Ascending aorta (tissue), 2 donors: ENCODE measurements around the gene ZNF804B. TPM values are rescaled to one million over a fixed set of nuclear protein-coding genes. Genes with fewer than 3 reads are reported as not detected.

Experiments
- DNase-seq, 2 donors: peaks; one replicate each; pipeline ENCODE4 v3.0.0-alpha.2; 2019; ENCODE audit warnings: low spot score in 2 of 2
- H3K27ac ChIP-seq, 2 donors: fragments of 200-600 bp; sonication (generic); one replicate each; pipeline ENCODE4 v1.5.1; 2016 to 2017; ENCODE audit warnings: mild to moderate bottlenecking in 1 of 2
- H3K27me3 ChIP-seq: fragments of 200-600 bp; sonication (generic); one replicate; pipeline ENCODE4 v1.5.1; 2017
- H3K36me3 ChIP-seq, 2 donors: fragments of 200-600 bp; sonication (generic); one replicate each; pipeline ENCODE4 v1.5.1; 2016
- H3K4me1 ChIP-seq, 2 donors: fragments of 200-600 bp; sonication (generic); one replicate each; pipeline ENCODE4 v1.5.1; 2016 to 2017; ENCODE audit warnings: mild to moderate bottlenecking in 1 of 2
- H3K4me3 ChIP-seq, 2 donors: fragments of 200-600 bp; sonication (generic); one replicate each; pipeline ENCODE4 v1.5.1; 2016 to 2017; ENCODE audit warnings: mild to moderate bottlenecking in 1 of 2
- H3K9me3 ChIP-seq, 2 donors: fragments of 200-600 bp; sonication (generic); one replicate each; pipeline ENCODE4 v1.5.1; 2016
- intact Hi-C: fragments of 100-400 bp; cut with DNase I; formaldehyde crosslinking; loops from one replicate; pipeline ENCODE4 v1.15.1; 2023
- total RNA-seq: library from RNA; depleted of rRNA; stranded (reverse); fragments of >200 nt; gene quantifications from one replicate; pipeline ENCODE4 v1.1.0, GENCODE V29; 2016
- TF ChIP-seq, protein P1 (sequence below), 3 experiments: fragments of 200-600 bp in 2 of 3; fragments of 450-650 bp in 1 of 3; sonication (generic) in 2 of 3; IDR thresholded peaks; one replicate each; pipeline ENCODE4 v1.5.1; 2016 to 2019; ENCODE audit warnings: antibody characterized with exemption in 3 of 3, mild to moderate bottlenecking in 1 of 3, moderate library complexity in 1 of 3

ZNF804B gene
- total RNA-seq, 1 donor from 2014 or later: not detected

DNA sequence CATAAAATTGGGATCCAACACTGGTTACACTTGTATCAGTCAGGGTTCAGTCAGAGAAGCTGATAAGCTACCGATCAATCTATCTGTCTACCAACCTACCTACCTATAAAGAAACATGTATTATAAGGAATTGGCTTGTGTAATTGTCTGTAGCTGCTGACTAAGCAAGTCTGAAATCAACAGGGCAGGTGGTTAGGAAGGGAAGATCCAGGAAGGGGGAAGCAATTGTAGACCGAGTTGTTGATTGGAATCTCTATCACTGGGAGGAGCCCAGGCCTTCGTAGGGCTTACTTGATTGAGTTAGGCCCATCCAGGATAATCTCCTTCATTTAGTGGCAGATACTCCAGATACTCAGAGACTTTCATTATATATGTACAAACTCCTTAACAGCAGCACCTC is 307.5 kb downstream of the ZNF804B start:
- intact Hi-C loops: no loop called here
- H3K9me3 ChIP-seq: no peaks in the 10 kb centered on the region
- H3K4me1 ChIP-seq: no peaks in the 10 kb centered on the region
- DNase-seq: no peak
- H3K27me3 ChIP-seq: no peaks in the 10 kb centered on the region
- TF ChIP-seq, protein P1, sequence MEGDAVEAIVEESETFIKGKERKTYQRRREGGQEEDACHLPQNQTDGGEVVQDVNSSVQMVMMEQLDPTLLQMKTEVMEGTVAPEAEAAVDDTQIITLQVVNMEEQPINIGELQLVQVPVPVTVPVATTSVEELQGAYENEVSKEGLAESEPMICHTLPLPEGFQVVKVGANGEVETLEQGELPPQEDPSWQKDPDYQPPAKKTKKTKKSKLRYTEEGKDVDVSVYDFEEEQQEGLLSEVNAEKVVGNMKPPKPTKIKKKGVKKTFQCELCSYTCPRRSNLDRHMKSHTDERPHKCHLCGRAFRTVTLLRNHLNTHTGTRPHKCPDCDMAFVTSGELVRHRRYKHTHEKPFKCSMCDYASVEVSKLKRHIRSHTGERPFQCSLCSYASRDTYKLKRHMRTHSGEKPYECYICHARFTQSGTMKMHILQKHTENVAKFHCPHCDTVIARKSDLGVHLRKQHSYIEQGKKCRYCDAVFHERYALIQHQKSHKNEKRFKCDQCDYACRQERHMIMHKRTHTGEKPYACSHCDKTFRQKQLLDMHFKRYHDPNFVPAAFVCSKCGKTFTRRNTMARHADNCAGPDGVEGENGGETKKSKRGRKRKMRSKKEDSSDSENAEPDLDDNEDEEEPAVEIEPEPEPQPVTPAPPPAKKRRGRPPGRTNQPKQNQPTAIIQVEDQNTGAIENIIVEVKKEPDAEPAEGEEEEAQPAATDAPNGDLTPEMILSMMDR (IDR thresholded peaks at IDR 0.05): no peak
- no peak overlapping the region for H3K27ac ChIP-seq
- no peak overlapping the region for H3K4me3 ChIP-seq
- no peaks in the 10 kb centered on the region for H3K36me3 ChIP-seq

DNA sequence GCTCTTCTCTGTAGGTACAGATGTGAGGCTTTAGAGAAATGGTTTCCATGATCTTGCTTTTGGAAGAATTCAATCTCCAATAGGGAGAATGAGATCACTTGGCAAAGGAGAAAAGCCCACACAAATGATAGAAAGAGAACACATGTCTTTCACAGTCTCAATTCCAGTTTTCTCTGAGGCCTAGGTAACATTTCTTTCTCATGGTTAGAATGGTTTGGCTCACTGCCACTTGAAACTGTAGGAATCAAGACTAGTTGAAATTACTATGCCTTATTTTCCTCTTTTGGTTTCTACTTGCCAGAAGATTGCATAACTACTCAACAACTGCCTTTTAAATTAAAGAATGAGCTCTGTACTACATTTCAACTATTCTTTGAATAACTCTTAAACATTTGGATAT is 312.6 kb downstream of the ZNF804B start:
- Histone ChIP-seq H3K27me3 (no peaks in the 10 kb centered on the region), H3K27ac (no peak overlapping the region), H3K4me1 (no peaks in the 10 kb centered on the region), H3K36me3 (no peaks in the 10 kb centered on the region), H3K9me3 (no peaks in the 10 kb centered on the region), H3K4me3 (no peak overlapping the region)
- intact Hi-C loops: no loop called here
- DNase-seq: no peak
- TF ChIP-seq, protein P1 (IDR thresholded peaks at IDR 0.05): no peak

DNA sequence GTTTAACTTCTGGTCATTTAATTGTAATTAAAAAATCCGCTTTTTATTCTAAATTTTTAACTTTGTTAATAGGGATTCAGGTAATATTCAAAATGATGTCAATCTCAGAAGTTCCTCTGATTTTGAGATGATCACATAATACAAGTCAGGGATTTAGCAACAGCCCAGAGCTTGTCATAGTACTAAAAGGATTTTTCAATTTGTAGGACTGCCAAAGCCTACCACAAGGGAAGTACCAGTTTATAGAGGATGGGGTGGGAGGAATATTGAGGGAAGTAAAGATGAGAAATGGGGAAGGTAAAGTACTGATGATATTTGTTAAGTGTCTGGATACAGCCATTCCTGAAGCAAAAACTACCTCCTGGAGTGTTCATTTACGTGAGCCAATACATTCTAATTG is 314.3 kb downstream of the ZNF804B start:
- no peak for DNase-seq
- intact Hi-C loops: no loop called here
- H3K9me3 ChIP-seq: no peaks in the 10 kb centered on the region
- H3K27me3 ChIP-seq: no peaks in the 10 kb centered on the region
- TF ChIP-seq, protein P1 (IDR thresholded peaks at IDR 0.05): no peak
- H3K27ac ChIP-seq: no peak overlapping the region
- no peaks in the 10 kb centered on the region for H3K4me1 ChIP-seq
- no peaks in the 10 kb centered on the region for H3K36me3 ChIP-seq
- H3K4me3 ChIP-seq: no peak overlapping the region

DNA sequence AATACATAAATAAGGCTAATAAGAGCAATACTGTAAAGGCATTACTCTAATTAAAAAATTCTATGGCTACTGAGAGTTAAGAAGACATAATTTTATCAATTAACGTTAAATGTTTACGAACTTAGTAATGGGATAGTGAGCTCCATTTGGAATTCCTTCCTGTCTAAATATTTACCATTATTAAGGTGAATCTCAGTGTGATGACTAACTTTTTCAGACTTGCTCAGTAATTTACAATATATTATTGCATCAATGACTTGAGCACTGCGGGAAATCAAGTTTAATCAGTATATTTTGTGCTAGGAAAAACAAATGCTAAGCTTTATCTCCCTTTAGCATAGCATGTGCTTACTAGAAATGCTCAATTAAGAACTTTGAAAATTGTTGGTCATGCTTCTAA is 318.5 kb downstream of the ZNF804B start:
- no peak overlapping the region for H3K27ac ChIP-seq
- H3K4me1 ChIP-seq: no peaks in the 10 kb centered on the region
- H3K4me3 ChIP-seq: no peak overlapping the region
- H3K36me3 ChIP-seq: no peaks in the 10 kb centered on the region
- H3K27me3 ChIP-seq: no peaks in the 10 kb centered on the region
- TF ChIP-seq, protein P1 (IDR thresholded peaks at IDR 0.05): no peak
- intact Hi-C loops: no loop called here
- no peak for DNase-seq
- no peaks in the 10 kb centered on the region for H3K9me3 ChIP-seq

DNA sequence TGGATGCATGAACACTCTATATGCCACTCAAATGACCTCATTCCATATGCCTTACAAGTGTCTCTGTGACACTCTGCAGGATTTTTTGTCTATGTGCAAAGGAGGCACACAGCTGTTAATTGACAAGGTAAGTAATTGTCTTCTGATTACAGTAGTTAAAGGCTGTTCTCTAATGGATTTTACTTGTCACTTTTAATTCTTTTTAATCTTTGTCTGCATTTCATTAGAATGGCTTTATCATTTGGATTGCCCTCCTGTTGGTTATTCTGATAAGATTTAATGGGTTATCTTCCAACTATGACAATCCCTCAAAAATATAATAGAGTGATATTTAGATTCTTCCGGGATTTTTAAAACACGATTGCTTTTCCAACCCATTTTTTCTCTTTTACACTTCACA is 326.1 kb downstream of the ZNF804B start:
- H3K4me3 ChIP-seq: no peak overlapping the region
- no peaks in the 10 kb centered on the region for H3K9me3 ChIP-seq
- H3K27me3 ChIP-seq: no peaks in the 10 kb centered on the region
- no peak for DNase-seq
- no peaks in the 10 kb centered on the region for H3K4me1 ChIP-seq
- intact Hi-C loops: no loop called here
- TF ChIP-seq, protein P1 (IDR thresholded peaks at IDR 0.05): no peak
- H3K27ac ChIP-seq: no peak overlapping the region
- H3K36me3 ChIP-seq: no peaks in the 10 kb centered on the region

DNA sequence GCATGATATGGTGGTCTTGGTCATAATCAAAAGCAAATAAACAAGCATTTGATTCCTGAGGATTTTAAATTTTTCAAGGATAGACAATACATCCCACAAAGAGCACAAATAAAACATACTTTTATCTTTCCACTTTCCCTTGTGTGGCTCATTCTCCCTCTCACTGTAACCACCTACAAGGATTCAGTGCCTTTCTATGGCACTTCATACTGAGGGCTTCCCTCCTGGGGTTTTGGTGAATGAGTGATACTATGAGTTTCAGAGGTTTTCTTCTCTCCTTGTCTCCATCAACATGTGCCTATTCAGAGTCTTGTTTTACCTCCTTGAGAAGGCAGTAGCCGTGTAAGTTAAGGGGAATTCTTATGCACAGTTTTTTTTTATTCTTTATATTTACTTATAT is 332.1 kb downstream of the ZNF804B start:
- TF ChIP-seq, protein P1 (IDR thresholded peaks at IDR 0.05): no peak
- Histone ChIP-seq H3K9me3 (no peaks in the 10 kb centered on the region), H3K36me3 (no peaks in the 10 kb centered on the region), H3K4me3 (no peak overlapping the region), H3K4me1 (no peaks in the 10 kb centered on the region), H3K27ac (no peak overlapping the region), H3K27me3 (no peaks in the 10 kb centered on the region)
- no peak for DNase-seq
- intact Hi-C loops: no loop called here
